Measurements from ENCODE around the gene MRPL54. TPM values are rescaled to one million over a fixed set of nuclear protein-coding genes. Genes with fewer than 3 reads are reported as not detected.

Gene MRPL54
- polyA plus RNA-seq, 1 donor from 2014 or later: 74.7 TPM

- Histone ChIP-seq H3K9me3 (ENCODE audit: low read length) (no peaks in the 10 kb centered on the region), H3K27ac (ENCODE audit: low read length) (no peak overlapping the region), H3F3A (ENCODE audit: insufficient read depth, low read length, poor library complexity, severe bottlenecking) (no peaks in the 10 kb centered on the region), H3K9ac (ENCODE audit: low read length) (no peak overlapping the region), H3K36me3 (ENCODE audit: insufficient read depth, low read length) (no peaks in the 10 kb centered on the region), H4K20me1 (ENCODE audit: insufficient read depth) (no peaks in the 10 kb centered on the region), H3K4me2 (ENCODE audit: low read length) (no peak overlapping the region), H3K9me2 (ENCODE audit: insufficient read depth, low read length) (no peaks in the 10 kb centered on the region), H3K27me3 (ENCODE audit: insufficient read depth, low read depth, low read length) (no peaks in the 10 kb centered on the region), H2AFZ (ENCODE audit: low read depth, low read length) (no peak overlapping the region), H3K79me2 (replicated peaks; ENCODE audit: insufficient read depth, low read length) (no peaks in the 10 kb centered on the region), H3K4me3 (ENCODE audit: low read length) (no peak overlapping the region)
- TF ChIP-seq SMC3 (conservative IDR thresholded peaks at IDR 0.05; ENCODE audit: poor library complexity): no peak
- no peak for TF ChIP-seq TAF1 (IDR thresholded peaks at IDR 0.05; ENCODE audit: low read depth)
- no peak for TF ChIP-seq RAD21 (conservative IDR thresholded peaks at IDR 0.05)
- TF ChIP-seq MXI1 (conservative IDR thresholded peaks at IDR 0.05; ENCODE audit: poor library complexity, severe bottlenecking): no peak
- no peak for TF ChIP-seq REST (IDR thresholded peaks at IDR 0.05; ENCODE audit: borderline replicate concordance)
- no peak for TF ChIP-seq EZH2 (IDR thresholded peaks at IDR 0.05; ENCODE audit: borderline replicate concordance, insufficient read depth, low read length, poor library complexity, severe bottlenecking)
Observed at GRCh38 chr19:3775831-3776230, 13.3 kb downstream of the MRPL54 start.

GRCh38 chr19:3776479-3777040 is 14.1 kb downstream of the MRPL54 start:
- no peak overlapping the region for H3K4me3 ChIP-seq (ENCODE audit: low read length)
- H3K36me3 ChIP-seq (ENCODE audit: insufficient read depth, low read length): no peaks in the 10 kb centered on the region
- H3K4me2 ChIP-seq (ENCODE audit: low read length): no peak overlapping the region
- no peak for TF ChIP-seq CTCF (IDR thresholded peaks at IDR 0.05; ENCODE audit: poor library complexity, severe bottlenecking)
- no peak for TF ChIP-seq MXI1 (conservative IDR thresholded peaks at IDR 0.05; ENCODE audit: poor library complexity, severe bottlenecking)
- TF ChIP-seq RAD21 (conservative IDR thresholded peaks at IDR 0.05): no peak
- no peak for TF ChIP-seq TAF1 (IDR thresholded peaks at IDR 0.05; ENCODE audit: low read depth)
- H3K27ac ChIP-seq (ENCODE audit: low read length): no peak overlapping the region
- H3K9ac ChIP-seq (ENCODE audit: low read length): no peak overlapping the region
- H4K20me1 ChIP-seq (ENCODE audit: insufficient read depth): no peaks in the 10 kb centered on the region
- no peaks in the 10 kb centered on the region for H3K27me3 ChIP-seq (ENCODE audit: insufficient read depth, low read depth, low read length)
- H2AFZ ChIP-seq (ENCODE audit: low read depth, low read length): no peak overlapping the region
- H3K9me3 ChIP-seq (ENCODE audit: low read length): no peaks in the 10 kb centered on the region
- no peaks in the 10 kb centered on the region for H3K9me2 ChIP-seq (ENCODE audit: insufficient read depth, low read length)
- no peaks in the 10 kb centered on the region for H3F3A ChIP-seq (ENCODE audit: insufficient read depth, low read length, poor library complexity, severe bottlenecking)
- no peaks in the 10 kb centered on the region for H3K79me2 ChIP-seq (replicated peaks; ENCODE audit: insufficient read depth, low read length)

All from neural cell (in vitro differentiated cells).